HEK293 (cell line): ENCODE measurements around the gene ARHGEF2.

Source experiments
- CTCF ChIA-PET: fragments of 350-600 bp; formaldehyde crosslinking; extraction: SDS; loops from one replicate; lab custom pipeline; 2021; ENCODE audit warnings: antibody characterized with exemption; lab: Yijun Ruan, JAX
- POLR2A ChIA-PET: fragments of 300-600 bp; formaldehyde crosslinking; extraction: SDS; loops from one replicate; lab custom pipeline; 2020; ENCODE audit warnings: antibody characterized with exemption, inconsistent platforms; lab: Yijun Ruan, JAX
- H3K27ac ChIP-seq: fragments of 200-500 bp; sonication (Bioruptor generic); 2 replicates; pipeline ENCODE4 v1.5.1; 2014; ENCODE audit warnings: low read depth, low read length, control low read depth, inconsistent platforms; ENCODE audit errors: extremely low read depth
- H3K36me3 ChIP-seq, 2 experiments: fragments of 200-500 bp in 1 of 2; sonication (Bioruptor generic) in 1 of 2; 1 replicate in 1 of 2; 2 replicates in 1 of 2; pipeline ENCODE4 v1.5.1; 2014 to 2017; ENCODE audit warnings: inconsistent platforms in 2 of 2, low read length in 2 of 2; ENCODE audit not compliant: control insufficient read depth in 2 of 2, insufficient read depth in 1 of 2
- H3K4me1 ChIP-seq: fragments of 200-500 bp; sonication (Bioruptor generic); 2 replicates; pipeline ENCODE4 v1.5.1; 2014; ENCODE audit warnings: mild to moderate bottlenecking, low read length, inconsistent platforms; ENCODE audit not compliant: control insufficient read depth, insufficient read depth
- H3K4me3 ChIP-seq: 2 replicates; pipeline ENCODE4 v1.5.1; 2011; ENCODE audit warnings: low read depth, mild to moderate bottlenecking, control low read depth, low read length, moderate library complexity
- H3K9me3 ChIP-seq: fragments of 200-500 bp; sonication (Bioruptor generic); 2 replicates; pipeline ENCODE4 v1.5.1; 2014; ENCODE audit warnings: low read depth, low read length, inconsistent platforms; ENCODE audit not compliant: control insufficient read depth, insufficient read depth
- EGR2 ChIP-seq: fragments of 450-650 bp; formaldehyde crosslinking; IDR thresholded peaks from 2 replicates; pipeline ENCODE4 v1.5.1; 2016; ENCODE audit warnings: low read depth, missing biosample characterization, missing genetic modification characterization
- HOXA7 ChIP-seq: sonication (generic); formaldehyde crosslinking; IDR thresholded peaks from 2 replicates; pipeline ENCODE4 v1.8.1; 2022; ENCODE audit warnings: missing genetic modification reagents, borderline replicate concordance
- IKZF3 ChIP-seq: fragments of 450-650 bp; IDR thresholded peaks from 2 replicates; pipeline ENCODE4 v1.5.0; 2018; ENCODE audit warnings: missing biosample characterization, mild to moderate bottlenecking, missing genetic modification characterization, moderate library complexity
- KLF16 ChIP-seq: fragments of 450-650 bp; formaldehyde crosslinking; IDR thresholded peaks from 2 replicates; pipeline ENCODE4 v1.5.1; 2017; ENCODE audit warnings: missing biosample characterization, missing genetic modification characterization
- PRDM1 ChIP-seq: fragments of 450-650 bp; formaldehyde crosslinking; IDR thresholded peaks from 2 replicates; pipeline ENCODE4; 2016; ENCODE audit warnings: missing biosample characterization, missing genetic modification characterization
- PRDM10 ChIP-seq: fragments of 450-650 bp; formaldehyde crosslinking; IDR thresholded peaks from 2 replicates; pipeline ENCODE4 v1.5.1; 2016; ENCODE audit warnings: missing biosample characterization, missing genetic modification characterization
- SP2 ChIP-seq: fragments of 450-650 bp; formaldehyde crosslinking; IDR thresholded peaks from 2 replicates; pipeline ENCODE4 v1.5.1; 2016; ENCODE audit warnings: missing biosample characterization, missing genetic modification characterization
- SP7 ChIP-seq: fragments of 450-650 bp; formaldehyde crosslinking; IDR thresholded peaks from 2 replicates; pipeline ENCODE4 v1.5.1; 2016; ENCODE audit warnings: missing biosample characterization, missing genetic modification characterization
- WT1 ChIP-seq: fragments of 450-650 bp; formaldehyde crosslinking; IDR thresholded peaks from 2 replicates; pipeline ENCODE4 v1.5.1; 2016; ENCODE audit warnings: missing biosample characterization, missing genetic modification characterization
- ZBTB1 ChIP-seq: fragments of 450-650 bp; formaldehyde crosslinking; IDR thresholded peaks from 2 replicates; pipeline ENCODE4 v1.5.1; 2016; ENCODE audit warnings: missing biosample characterization, missing genetic modification characterization
- ZBTB17 ChIP-seq: fragments of 450-650 bp; formaldehyde crosslinking; IDR thresholded peaks from 2 replicates; pipeline ENCODE4 v1.5.1; 2016; ENCODE audit warnings: missing biosample characterization, missing genetic modification characterization
- ZBTB26 ChIP-seq: fragments of 450-650 bp; formaldehyde crosslinking; optimal IDR thresholded peaks from 2 replicates; pipeline ENCODE3; 2016; ENCODE audit warnings: missing biosample characterization, mild to moderate bottlenecking, missing genetic modification characterization
- ZFHX2 ChIP-seq: fragments of 450-650 bp; formaldehyde crosslinking; conservative IDR thresholded peaks from 2 replicates; pipeline ENCODE4 v1.5.1; 2016; ENCODE audit warnings: missing biosample characterization, missing genetic modification characterization
- ZNF175 ChIP-seq: fragments of 450-650 bp; formaldehyde crosslinking; IDR thresholded peaks from 2 replicates; pipeline ENCODE4 v1.5.1; 2016; ENCODE audit warnings: missing biosample characterization, missing genetic modification characterization
- ZNF19 ChIP-seq: fragments of 450-650 bp; formaldehyde crosslinking; IDR thresholded peaks from 2 replicates; pipeline ENCODE4; 2016; ENCODE audit warnings: missing biosample characterization, missing genetic modification characterization, low read depth
- ZNF513 ChIP-seq: fragments of 450-650 bp; IDR thresholded peaks from 2 replicates; pipeline ENCODE4 v1.5.1; 2018; ENCODE audit warnings: missing biosample characterization, missing genetic modification characterization
- ZNF600 ChIP-seq: fragments of 450-650 bp; formaldehyde crosslinking; IDR thresholded peaks from 2 replicates; pipeline ENCODE4 v1.5.1; 2016; ENCODE audit warnings: missing biosample characterization, missing genetic modification characterization
- ZNF701 ChIP-seq: fragments of 450-650 bp; formaldehyde crosslinking; IDR thresholded peaks from 2 replicates; pipeline ENCODE4 v1.5.1; 2016; ENCODE audit warnings: missing biosample characterization, missing genetic modification characterization
- ZNF76 ChIP-seq: fragments of 450-650 bp; formaldehyde crosslinking; IDR thresholded peaks from 2 replicates; pipeline ENCODE4; 2016; ENCODE audit warnings: low read depth, missing biosample characterization, missing genetic modification characterization, borderline replicate concordance

The ARHGEF2 gene

GRCh38 chr1:155971910-155972809, 6.2 kb downstream of the ARHGEF2 start:
- ChIA-PET CTCF (interaction anchor here (0.6 kb wide), 1 partner anchor 37 kb away, joined by 3 read pairs; no protein-coding TSS in a partner anchor), POLR2A (no interaction called here)
- no peaks in the 10 kb centered on the region for H3K9me3 ChIP-seq
- no peak overlapping the region for H3K27ac ChIP-seq
- TF ChIP-seq HOXA7 (CRISPR knock-in tag) (no peak), EGR2 (no peak), ZNF76 (tag by site-specific recombination) (no peak), KLF16 (tag by site-specific recombination) (no peak), PRDM1 (tag by site-specific recombination) (no peak), ZBTB26 (tag by site-specific recombination) (no peak), ZNF19 (tag by site-specific recombination) (no peak), ZNF600 (tag by site-specific recombination) (peak; percentile 64), PRDM10 (tag by site-specific recombination) (peak; percentile 65; the same call in 1 of the 2 replicates), ZNF175 (tag by site-specific recombination) (no peak), ZNF513 (tag by site-specific recombination) (no peak), IKZF3 (tag by site-specific recombination) (no peak)
- peaks cover 17% of the 10 kb centered on the region for H3K4me1 ChIP-seq
- H3K36me3 ChIP-seq: peaks cover 7 to 36% of the 10 kb centered on the region in 2 experiments; a peak in 2 of 3 replicates
- H3K4me3 ChIP-seq: no peak overlapping the region

GRCh38 chr1:155970531-155971167, 7.7 kb downstream of the ARHGEF2 start:
- POLR2A ChIA-PET: no interaction called here
- CTCF ChIA-PET: no interaction called here
- Histone ChIP-seq H3K9me3 (no peaks in the 10 kb centered on the region), H3K36me3 (peaks cover 7 to 51% of the 10 kb centered on the region in 2 experiments; a peak in 2 of 3 replicates), H3K27ac (no peak overlapping the region), H3K4me3 (no peak overlapping the region), H3K4me1 (peaks cover 11% of the 10 kb centered on the region)
- TF ChIP-seq ZNF600 (tag by site-specific recombination): peak; percentile 59; the same call in 1 of the 2 replicates
- no peak for TF ChIP-seq HOXA7 (CRISPR knock-in tag)
- TF ChIP-seq SP2: peak; percentile 31; the same call in 1 of the 2 replicates
- no peak for TF ChIP-seq ZBTB1 (tag by site-specific recombination)
- peak; percentile 51 for TF ChIP-seq SP7
- peak; percentile 86 for TF ChIP-seq ZFHX2 (tag by site-specific recombination)
- TF ChIP-seq WT1: 0 out of 2 replicates have a peak, but pooled peaks have one; percentile 29
- peak; percentile 67 for TF ChIP-seq ZBTB17 (tag by site-specific recombination)
- no peak for TF ChIP-seq ZNF701 (tag by site-specific recombination)
- peak; percentile 88 for TF ChIP-seq EGR2
